ENCODE measurements around the gene TSPAN13.

The TSPAN13 gene

DNA sequence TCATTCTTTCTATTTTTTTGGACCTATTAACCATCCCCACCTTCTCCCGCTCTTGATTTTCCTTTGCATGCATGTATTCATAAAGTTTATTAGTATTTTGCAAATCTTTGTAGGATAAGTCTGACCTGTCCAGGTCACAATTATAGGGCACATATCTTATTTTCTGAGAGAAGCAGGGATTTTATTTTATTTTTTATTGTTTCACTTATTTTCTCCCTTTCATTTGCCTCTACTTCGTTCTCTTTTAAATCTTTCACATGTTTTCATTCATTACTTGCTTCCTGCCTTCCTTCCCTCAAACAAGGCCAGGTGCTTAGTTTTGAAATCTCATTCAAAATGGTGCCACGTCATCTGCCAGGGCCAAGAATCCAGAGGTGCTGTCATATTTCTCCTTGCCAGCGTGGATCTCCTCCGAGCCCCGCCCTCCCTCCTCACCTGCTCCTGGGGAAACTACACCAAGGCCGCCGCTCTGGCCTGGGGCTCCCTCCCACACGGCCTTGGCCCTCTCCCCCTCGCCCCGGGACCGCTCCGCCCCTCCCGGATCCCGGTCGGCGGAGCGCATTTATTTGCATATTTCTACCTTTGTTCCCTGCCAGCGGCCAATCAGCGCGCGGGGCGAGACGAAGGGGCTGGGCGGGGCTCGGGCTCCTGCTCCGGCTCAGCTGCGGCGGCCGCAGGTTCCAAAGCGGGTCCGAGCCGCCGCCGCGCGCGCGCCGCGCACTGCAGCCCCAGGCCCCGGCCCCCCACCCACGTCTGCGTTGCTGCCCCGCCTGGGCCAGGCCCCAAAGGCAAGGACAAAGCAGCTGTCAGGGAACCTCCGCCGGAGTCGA lies at the start of gene TSPAN13:
Gene TSPAN13, plus strand, starts transcription at position 654 of the 830 bp plus-strand sequence. CDS start 213 bp downstream, outside the sequence.
- DNase-seq (ENCODE audit: low read depth in 2 of 2), result peak; percentile 57 to 61

DNA sequence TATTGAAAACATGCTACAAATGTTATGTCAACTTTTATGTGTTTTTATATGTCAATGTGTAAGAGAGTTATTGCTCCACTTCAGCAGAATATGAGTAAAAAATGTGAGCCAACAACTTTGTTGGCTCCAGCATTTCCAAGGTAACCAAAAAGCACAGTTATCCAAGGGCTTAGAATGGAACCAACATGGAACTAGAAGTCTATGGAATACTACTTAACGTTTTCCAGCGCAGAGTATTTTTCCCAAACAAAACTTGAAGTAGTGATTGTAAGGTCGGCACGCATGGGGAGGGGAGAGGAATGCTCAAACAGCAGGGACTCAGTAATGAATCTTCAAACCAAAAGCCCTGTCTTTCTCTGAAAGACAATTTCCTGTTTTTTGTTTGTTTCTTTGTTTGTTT lies 45.0 kb upstream of the TSPAN13 start:
- DNase-seq (ENCODE audit: low read depth in 2 of 2), result no peak

DNA sequence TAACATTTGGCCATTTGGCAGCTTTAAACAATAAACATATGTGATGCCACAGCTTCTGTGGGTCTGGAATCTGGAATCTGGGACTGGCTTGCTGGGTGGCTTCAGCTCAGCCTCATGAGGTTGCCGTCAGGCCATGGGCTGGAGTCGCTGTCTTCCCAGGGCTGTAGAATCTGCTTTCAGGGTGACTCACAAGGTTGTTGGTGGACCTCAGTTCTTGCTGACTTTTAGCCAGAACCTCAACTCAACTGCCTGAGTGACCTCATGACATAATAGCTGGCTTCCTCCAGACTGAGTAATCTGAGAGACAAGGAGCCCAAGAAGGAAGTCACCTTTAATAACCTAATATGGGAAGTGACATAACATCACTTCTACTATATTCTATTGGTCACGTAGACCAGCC lies 44.6 kb upstream of the TSPAN13 start:
- no peak for DNase-seq (ENCODE audit: low read depth in 2 of 2)

DNA sequence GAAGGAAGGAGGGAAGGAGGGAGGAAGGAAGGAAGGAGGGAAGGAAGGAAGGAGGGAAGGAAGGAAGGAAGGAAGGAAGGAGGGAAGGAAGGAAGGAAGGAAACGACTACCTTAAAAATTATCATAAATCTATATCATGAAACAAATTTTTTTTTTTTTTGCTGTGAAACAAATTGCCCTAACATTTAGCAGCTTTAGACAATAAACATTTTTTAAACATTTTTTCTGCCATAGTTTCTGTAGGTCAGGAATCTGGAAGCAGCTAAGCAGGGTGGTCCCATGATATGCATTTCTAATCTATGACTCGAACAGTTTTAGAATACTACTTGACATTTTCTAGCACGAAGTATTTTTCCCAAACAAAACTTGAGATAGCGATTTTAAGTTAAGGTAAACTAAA lies 42.9 kb upstream of the TSPAN13 start:
- no peak for DNase-seq (ENCODE audit: low read depth in 2 of 2)

DNA sequence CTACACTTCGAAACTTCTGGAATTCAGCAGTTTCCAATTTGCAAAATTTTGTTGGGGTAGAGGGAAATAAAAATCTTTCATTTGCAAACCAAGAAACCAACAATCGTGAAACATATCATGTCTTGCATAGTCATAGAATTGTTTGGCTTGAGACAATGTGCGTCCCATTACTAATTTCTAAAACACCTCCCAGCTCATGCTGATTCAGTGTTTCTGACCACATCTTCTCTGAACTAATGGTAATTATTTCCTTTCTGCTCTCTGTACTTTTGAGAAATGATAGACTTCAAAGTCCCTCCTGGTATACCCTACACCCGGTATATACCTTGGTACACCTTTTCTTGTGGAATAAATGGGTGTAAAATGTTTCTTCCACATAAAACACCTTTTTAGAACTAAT lies 41.8 kb upstream of the TSPAN13 start:
- DNase-seq (ENCODE audit: low read depth in 2 of 2), result no peak

DNA sequence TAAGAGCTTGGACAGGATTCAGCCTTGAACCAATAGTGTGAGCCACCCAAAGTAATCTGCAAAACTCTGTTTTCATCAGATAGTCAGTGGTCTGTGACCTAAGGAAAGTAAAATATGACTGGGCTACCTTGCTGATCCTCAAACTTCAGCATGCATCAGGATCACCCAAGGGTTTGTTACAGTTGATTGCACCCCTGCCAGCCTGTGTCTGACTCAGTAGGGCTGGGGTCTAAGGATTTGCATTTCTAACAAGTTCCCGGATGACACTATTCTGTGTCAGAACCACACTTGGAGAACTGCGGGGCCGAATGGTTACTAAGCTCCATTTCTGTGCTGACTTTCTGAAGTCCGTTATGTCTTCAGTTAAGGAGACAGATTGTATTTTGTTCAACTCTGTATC lies 40.6 kb upstream of the TSPAN13 start:
- DNase-seq (ENCODE audit: low read depth in 2 of 2), result peak in 1 of 2 donors; percentile 13

DNA sequence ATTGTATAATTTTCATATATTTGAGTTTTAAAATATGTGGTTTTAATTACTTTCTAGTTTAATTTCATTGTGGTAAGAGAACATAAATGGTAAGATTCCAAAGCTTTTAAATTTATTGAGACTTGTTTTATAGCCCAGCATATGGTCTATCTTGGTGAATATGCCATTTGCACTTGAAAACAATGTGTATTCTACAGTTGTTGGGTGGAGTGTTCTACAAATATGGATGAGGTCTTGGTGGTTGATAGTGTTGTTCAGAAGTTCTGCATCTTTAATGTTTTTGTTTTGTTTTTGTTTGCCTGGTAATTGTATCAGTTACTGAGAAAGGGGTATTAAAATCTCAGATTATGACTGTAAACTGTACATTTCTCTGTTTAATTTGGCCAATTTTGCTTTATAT lies 37.6 kb upstream of the TSPAN13 start:
- DNase-seq (ENCODE audit: low read depth in 2 of 2), result no peak

DNA sequence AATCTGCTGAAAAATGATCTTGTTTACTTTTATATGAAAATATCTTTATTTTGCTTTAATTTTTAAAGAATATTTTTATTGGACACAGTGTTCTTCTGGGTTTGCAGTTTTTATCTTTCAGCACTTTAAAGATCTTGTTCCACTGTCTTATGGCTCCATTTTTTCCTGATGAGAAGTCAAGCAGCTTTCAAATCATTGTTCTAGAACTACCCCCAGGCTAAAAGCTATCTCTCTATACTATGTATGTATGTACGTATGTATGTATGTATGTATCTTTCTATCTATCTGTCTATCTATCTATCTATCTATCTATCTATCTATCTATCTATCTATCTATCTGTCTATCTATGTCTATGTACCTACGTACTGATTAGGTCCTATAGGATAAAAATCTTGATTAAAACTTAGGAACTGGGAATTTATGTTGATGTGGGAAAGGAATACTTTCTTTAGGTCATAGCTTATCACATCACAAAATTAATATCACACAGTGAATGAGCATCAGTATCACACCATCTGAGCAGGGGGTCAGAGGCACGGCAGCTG lies 35.4 kb upstream of the TSPAN13 start:
- no peak for DNase-seq (ENCODE audit: low read depth in 2 of 2)

DNA sequence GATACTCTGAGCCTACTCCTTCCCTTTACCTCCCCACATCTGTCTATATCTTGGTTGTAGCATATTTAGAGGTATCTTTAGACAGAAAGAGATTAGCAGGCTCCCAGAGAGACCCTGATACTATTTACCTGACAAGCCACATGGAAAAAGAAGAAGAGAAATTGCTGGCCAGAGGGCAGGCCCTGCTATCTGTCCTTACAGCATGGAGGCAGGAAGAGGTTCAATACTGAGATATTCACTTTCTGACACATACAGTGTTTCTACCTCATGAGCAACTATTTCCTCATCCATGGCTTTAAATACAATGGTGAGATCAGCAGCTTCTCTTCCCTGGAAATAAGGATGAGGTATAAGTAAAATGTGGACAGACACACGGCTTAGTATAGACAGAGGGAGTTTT lies 33.9 kb upstream of the TSPAN13 start:
- no peak for DNase-seq (ENCODE audit: low read depth in 2 of 2)

DNA sequence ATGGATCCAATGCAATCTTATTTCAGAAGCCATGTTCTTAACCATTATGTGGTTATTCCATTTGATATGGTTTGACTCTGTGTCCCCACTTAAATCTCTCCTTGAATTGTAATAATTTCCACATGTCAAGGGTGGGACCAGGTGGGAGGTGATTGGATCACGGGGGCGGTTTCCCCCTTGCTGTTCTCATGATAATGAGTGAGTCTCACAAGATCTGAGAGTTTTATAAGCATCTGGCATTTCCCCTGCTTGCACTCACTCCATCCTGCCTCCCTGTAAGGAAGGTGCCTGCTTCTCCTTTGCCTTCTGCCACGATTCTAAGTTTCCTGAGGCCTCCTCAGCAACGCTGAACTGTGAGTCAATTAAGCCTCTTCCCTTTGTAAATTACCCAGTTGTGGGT lies 32.0 kb upstream of the TSPAN13 start:
- no peak for DNase-seq (ENCODE audit: low read depth in 2 of 2)

DNA sequence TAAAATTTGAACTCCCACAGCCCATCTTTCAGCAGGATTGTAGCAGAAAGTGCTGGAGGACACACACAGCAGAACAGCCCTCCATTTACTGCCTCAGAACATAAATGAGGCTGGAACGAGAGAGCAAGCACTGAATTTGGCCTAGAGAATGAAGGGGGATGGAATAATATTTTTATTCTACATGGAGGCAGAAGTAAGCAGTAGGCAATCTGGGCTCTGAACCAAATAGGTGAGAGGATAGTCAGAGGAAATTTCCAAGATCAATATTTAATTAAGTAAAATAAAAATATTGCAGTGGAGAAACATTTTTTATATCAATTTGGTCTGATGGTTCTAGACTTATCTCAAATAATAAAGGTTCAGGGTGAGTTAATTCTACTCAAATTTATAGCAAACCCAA lies 29.2 kb upstream of the TSPAN13 start:
- DNase-seq (ENCODE audit: low read depth in 2 of 2), result no peak

DNA sequence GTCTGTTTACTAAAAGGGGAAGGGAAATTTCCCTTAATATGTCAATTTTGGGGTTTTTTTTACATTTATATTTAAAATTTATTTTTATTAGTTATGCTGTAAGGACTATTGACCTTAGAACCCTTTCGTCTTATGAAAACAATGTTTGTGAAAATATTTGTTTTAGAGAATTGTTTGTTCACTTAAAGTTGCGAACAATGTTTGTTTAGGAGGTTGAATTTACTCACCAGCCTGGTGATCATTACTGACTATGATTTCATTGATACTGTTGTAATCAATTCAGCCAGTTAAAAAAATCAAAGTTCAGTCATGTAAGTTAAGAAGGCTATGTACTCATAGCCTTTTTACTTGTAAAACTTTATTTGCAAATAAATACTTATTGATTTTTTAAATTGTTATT lies 27.4 kb upstream of the TSPAN13 start:
- DNase-seq (ENCODE audit: low read depth in 2 of 2), result no peak

DNA sequence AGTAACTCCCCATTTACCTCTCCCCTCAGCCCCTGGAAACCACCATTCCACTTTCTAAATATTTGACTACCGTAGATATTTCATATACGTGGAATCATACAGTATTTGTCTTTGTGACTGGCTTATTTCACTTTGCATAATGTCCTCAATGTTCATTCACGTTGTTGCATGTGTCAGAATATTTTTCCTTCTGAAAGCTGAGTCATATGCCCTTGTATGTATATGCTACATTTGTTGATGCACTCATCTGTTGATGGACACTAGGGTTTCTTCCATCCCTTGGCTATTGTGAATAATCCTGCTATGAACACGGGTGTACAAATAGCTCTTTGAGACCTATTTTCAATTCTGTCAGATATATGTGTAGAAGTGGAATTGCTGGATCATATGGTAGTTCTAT lies 25.8 kb upstream of the TSPAN13 start:
- DNase-seq (ENCODE audit: low read depth in 2 of 2), result no peak

DNA sequence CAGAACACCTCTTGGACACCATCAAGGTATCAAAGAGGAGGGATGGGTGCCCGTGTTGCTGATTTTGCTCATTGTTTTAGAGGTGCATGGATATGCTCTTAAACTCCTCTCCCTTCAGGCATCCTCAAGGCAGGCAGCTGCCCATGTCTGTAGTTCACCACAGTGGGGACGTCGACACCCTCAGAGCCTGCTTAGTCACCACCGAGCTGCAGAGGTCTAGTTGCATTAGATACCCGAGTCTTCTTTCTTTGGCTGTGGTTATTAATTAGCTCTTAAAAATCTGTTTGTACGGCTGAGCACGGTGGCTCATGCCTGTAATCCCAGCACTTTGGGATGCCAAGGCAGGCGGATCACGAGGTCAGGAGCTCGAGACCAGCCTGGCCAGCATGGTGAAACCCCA lies 24.7 kb upstream of the TSPAN13 start:
- no peak for DNase-seq (ENCODE audit: low read depth in 2 of 2)

DNA sequence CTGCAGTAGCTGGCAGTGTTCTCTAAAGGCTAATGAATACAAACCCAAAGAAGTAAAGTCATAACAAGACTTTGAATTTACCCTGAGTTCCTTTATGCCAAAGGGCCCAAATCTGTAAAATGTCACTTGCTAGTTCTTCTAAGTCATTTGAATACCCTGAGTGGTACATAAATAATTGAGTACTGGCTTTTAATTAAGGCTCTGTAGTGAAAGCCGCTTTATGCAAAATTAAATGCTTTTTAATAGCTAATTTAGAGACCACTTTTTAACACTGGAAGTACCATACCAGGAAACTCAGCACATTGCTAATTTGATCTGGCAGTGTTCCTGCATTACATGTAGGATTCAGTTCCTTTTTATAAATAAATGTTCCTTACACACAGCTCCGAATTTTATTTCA lies 24.0 kb upstream of the TSPAN13 start:
- DNase-seq (ENCODE audit: low read depth in 2 of 2), result no peak

DNA sequence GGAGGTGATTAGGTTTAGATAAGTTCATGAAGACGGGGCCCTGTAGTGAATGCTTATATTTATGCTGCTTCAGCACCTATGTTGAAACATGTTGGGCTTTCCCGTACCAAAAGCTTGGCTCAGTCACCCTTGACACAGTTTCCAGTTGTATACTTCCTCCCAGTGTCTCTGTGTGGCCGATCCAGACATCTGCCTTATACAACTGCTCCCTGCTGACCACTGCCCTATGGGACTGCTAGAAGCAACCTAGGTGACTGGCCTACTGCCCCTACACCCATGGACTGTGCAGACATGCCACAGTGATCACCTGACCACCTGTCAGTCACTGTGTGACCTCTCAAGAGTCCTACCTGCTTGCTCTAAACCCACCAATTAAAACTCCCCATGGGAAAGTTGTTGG lies 22.6 kb upstream of the TSPAN13 start:
- DNase-seq (ENCODE audit: low read depth in 2 of 2), result no peak

DNA sequence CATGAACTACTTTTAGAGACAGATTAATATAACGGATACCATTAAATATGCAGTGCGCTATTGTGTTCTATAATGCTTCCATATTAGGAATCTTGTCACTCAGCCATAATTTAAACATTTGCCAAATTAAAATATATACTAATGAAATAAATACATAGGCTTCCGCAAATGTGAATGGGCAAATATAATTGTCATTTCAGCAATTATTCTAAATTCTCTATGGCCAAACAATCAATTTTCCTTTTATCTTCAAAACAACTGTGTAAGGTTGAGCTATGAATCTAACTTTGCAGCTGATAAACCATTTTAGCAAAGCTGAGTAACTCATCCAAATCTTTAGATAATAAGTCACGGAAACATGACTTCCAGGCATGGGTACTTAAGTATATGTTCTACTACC lies 20.7 kb upstream of the TSPAN13 start:
- DNase-seq (ENCODE audit: low read depth in 2 of 2), result no peak

DNA sequence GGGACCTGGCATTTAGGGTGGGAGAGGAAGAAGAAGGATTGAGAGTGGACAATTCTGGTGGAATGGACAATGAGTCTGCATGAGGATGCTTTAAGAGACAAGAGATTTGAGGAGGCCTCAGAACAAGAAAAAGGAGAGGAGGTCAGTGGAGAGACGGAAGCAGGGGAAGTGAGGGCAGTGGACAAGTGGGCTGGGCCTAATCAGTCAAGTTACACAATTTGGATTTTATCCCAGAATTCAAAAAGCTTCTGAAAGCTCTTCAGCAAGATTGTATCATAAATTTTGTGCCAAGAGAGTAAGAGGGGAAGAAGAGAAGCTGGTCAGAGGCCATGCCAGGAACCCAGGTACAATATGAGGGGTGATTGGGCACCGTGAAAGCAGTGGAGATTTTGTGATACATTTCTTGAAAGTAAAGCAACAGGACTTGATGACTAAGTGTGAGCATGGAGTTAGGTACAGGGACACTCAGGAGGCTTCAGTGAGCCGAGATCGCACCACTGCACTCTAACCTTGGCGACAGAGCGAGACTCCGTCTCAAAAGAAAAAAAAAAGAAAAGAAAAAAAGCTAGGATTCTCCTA lies 19.3 kb upstream of the TSPAN13 start:
- no peak for DNase-seq (ENCODE audit: low read depth in 2 of 2)

DNA sequence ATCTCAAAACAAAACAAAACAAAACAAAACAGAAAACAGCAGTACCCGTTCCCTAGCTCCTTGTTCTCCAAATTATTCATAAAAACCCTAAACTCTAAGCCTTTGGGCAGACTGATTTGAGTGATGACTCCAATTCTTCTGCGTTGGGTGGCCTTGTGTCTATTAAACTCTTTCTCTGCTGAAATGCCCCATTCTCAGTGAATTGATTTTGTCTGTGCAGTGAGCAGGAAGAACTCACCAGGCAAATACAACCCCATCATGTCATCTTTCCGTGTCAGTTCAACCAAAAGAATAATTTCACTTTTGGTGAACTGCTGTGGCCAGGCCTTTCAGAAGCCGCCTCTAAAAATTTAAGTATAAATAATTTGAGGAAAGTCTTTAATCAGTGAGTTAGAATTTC lies 18.5 kb upstream of the TSPAN13 start:
- DNase-seq (ENCODE audit: low read depth in 2 of 2), result no peak

DNA sequence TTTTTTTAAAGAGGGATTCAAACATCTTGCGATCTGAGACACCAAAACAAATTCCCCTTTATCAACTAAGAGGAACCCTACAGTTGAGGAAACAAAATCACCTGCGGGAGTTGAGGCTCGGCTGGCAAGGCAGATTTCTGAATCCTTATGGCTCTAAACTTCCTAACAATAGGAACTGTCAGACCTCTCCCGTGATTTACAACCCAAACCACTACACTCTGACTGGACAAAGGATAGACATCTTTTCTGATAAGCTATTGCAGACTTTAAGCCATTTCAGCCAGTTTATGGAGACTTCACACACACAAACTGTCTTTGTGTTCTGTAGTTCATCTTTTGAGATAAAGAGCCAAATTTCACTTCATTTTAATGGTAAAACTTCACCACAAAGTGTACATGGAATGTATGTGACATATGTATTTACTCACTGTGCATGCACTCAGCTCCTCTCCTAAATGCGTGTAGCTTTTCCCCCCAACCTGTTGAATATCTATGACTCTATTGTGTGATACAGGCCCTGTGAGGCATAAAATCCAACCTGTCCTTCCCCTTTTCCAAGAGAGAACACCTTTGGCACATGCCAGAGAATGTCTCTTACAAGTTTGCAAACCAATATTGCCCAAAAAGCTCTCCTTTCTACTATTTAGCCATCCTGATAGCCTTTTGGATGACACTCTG lies 15.4 kb upstream of the TSPAN13 start:
- DNase-seq (ENCODE audit: low read depth in 2 of 2), result no peak

DNA sequence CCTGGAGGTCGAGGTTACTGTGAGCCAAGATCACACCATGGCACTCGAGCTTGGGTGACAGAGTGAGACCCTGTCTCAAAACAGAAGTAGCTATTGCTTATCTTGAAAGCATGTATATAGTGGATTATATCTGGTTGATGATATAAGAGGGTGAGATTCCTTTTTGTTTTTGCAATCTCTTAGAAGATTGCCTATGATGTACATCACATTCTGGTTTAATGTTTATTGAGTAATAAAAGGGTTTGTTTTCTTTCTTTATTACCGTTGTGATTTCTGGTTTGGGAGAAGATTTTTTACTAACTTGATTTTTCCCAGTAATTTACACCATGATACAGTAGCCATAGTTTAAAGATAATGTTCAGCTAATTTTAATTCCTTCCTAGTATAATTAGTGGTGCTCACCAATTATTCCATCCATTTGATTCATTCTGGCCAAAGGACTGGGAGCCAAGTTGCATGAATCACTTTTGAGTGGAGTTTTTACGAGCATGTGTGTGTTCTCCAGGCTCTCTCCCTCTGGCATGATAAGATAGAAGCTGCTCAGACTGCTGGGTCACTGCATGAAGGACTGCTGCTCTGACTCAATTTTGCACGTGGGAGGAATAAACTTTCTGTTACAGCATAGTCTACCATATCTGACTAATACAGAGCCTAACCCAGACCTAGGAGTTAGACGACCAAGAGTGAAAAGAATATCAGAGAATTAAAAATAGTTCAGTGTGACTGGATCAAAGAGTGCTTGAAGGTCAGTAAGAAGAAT lies 13.5 kb upstream of the TSPAN13 start:
- no peak for DNase-seq (ENCODE audit: low read depth in 2 of 2)

DNA sequence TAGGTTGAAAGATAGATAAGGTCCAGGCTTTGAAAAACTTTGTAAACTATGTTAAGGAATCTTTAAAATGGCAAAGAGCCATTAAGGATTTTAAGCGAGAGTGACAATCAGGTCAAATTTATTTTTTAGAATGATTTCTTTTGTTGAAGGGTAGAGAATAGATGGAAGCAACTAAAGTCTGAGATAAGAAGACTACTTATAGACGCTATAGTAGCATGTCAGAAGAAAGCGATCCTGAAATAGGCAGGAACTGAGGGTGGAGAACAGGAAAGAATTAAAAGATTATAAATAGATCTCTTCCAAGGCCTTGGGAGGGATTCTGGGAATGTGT lies 13.0 kb upstream of the TSPAN13 start:
- DNase-seq (ENCODE audit: low read depth in 2 of 2), result no peak
